GM21367 (cell line): Measurements from ENCODE around the gene MACC1.

Source experiments
- ATAC-seq: cut with Tn5 transposase; IDR thresholded peaks from one replicate; pipeline ENCODE4 v1.9.1; 2021; ENCODE audit not compliant: unreplicated experiment

MACC1 gene

DNA sequence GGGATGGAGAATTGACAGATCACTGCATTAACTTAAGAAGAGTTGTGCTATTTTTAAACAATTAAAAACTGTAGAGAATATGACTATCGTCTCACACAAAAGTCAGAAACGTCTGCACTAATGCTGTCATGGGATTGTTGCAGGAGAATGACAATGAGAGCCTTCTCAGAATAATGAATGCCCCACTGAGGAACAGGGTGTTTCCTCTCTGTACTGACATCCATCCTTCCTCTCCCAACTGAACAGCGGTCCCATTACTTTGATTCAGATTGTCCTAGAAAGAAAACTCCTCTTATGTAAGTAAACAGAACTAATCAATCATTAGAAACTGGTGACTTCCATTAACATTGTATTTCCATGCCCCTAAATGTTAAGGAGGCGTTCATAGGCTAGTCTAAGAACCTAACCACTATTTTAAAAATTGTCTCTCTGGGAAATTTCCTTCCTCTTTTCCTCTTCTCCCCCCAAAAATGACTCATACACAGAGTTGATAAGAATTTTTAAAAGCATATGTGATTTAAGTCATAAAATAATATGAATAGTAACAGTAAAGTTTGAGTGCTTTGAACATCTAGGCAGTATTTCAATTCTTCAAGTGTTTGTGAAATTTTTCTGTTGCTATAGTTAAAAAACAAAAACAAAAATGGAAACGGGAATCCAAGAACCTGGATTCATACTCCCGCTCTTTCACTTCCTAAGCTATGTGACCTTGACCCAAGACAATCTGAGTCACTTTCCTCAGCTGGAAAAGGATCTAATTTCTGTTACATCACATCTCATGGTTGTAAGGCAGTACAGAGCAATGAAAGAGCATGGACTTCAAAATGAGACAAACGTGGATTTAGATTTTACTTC lies 12.7 kb upstream of the MACC1 start:
- ATAC-seq, result no peak

DNA sequence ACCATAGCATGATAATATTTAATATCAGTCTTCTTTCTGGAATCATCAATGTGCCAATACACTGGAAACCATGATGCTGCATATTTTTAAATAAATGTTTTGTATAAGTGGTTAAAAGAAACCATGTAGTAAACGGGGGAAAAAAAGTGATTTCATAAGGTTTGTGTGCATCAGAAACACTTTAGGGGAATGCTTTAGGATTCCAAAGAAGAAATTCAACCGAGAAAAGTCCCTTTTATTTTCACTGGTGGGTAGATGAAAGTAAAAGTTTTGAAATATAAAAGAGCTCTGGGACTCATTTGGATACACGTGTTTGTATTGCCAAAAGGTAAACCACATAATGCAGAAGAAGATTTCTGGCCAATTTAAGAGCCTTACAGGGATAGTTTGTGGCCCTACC lies 11.9 kb upstream of the MACC1 start:
- ATAC-seq, result no peak

DNA sequence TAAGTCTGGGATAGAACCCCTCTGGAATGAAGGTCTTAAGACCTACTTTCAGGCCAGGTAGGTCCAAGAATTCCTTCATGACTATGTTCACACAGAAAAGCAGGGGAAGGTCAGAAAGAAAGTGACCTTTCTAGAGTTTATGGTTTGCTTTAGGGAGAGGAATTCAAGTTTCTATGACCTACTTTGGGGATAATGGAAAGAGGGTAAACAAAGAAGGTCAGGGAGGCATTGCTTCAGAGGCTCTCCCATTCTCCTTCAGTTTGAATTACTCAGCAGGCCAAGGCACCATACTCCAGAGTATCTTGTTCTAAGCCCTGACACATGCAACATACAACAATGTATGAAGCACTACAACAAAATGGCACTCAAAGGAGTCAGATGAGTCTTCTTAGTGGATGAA lies 11.5 kb upstream of the MACC1 start:
- ATAC-seq, result no peak

DNA sequence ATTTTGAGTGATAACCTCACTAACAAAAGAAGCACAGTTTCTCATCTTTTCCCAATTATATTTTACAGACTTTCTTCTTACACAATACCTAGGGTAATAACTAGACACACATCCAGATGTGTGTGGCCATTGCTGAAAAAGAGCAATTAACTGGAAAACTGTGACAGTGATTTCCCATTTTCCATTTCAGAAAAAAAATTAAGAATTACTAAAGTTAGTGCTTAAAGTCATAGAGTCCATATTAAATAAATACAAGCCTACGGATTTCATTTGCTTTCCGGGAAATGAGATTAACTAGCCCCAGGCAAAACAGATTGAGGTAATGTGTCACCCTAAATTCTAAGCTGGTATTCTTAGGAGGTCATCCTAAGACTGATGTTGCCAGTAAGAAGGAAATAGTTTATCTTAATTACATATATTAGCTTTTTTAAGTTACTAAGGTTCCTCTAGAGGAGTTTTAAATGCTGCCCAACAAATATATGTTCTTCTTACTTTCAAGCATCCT lies 10.2 kb upstream of the MACC1 start:
- no peak for ATAC-seq

DNA sequence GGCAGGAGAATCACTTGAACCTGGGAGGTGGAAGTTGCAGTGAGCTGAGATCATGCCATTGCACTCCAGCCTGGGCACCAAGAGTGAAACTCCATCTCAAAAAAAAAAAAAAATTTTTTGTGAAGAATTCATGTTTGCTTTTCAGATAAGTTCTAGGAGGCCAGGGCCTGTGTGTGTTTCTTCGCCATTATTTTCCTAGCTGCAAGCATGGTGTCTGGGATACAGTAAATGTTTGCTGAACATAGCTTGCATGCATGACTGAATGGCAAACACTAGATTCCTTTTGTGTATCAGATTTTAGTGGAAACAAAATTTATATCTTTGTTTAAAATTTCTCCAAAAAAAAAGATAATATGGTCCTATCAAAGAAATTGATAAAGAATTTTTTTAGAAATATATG lies 9.7 kb upstream of the MACC1 start:
- ATAC-seq, result no peak

DNA sequence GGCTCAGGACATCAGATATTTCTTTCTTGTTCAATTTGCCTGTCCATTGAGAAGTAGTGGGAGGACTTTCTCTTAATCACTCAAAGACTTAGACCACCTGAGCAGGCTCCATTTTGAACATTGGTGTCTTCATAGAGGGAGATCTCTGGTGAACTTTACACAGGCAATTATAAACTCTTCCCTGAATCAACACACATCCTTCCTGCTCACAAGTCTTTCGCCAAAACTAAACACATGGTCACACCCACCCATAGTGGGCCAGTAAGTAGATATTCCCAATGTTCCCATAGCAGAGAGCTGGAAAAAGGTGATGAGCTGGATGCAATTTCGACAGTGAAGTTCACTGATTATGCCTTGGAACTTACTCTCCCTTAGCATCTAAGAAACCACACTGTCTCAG lies 8.2 kb upstream of the MACC1 start:
- ATAC-seq, result no peak

DNA sequence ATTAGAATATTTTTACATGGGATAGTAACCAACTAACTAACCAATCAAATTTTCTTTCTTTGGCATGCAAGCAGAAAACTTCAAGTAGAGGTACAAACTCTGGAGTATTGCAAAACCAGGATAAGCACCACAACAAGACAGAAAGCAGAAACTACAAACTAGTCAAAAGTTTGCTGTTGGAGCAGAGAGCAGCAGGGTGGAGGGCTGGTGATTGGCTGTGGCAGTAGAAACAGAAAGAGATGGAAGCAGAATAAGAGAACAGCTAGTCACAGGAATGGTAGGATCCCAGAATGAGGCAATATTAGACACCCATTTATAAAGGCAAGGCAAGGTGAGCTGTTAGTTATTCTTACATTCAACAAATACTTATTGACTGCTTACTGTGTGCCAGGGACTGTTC lies 6.8 kb upstream of the MACC1 start:
- no peak for ATAC-seq

DNA sequence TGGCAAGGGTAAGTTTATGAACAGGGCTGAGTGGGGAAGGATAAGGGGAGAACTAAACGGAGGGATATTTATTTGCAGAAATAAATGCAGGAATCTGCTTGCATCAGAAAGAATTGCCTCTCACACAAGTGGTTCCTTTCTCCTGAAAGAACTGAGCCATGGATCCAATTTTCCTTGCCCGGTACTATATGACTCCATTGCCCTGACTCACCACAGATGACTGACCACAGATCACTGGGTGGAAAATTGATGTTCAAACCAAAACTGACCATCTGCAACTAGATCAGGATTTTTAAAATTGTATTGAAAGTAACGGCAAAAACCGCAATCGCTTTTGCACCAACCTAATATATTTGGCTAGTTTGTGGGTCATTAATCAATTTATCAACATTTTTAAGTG lies 6.2 kb upstream of the MACC1 start:
- ATAC-seq, result no peak

DNA sequence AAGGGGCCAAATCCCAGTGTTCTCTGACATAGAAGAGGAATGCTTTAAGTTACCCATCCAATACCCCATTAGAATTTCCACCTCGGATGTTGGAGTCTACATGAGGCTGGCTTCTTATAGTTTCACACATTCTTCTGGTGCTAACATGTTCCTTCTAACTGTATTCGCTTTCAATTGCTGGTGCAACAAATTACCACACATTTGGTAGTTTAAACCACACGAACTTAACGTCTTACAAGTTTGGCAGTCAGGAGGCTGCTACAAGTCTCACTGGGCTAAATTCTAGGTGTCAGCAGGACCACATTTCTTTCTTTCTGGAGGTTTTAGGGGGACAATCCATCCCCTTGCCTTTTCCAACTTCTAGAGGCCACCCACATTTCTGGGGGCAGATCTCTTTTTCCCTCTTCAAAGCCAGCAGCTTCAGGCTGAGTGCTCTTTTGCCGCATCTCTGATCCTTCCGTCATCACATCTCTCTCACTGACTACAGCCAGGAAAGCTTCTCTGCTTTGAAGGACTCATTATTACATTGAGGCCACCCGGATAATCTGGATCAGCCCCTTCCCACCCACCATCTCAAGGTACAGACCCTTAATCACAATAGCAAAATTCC lies 5.1 kb upstream of the MACC1 start:
- ATAC-seq, result no peak

DNA sequence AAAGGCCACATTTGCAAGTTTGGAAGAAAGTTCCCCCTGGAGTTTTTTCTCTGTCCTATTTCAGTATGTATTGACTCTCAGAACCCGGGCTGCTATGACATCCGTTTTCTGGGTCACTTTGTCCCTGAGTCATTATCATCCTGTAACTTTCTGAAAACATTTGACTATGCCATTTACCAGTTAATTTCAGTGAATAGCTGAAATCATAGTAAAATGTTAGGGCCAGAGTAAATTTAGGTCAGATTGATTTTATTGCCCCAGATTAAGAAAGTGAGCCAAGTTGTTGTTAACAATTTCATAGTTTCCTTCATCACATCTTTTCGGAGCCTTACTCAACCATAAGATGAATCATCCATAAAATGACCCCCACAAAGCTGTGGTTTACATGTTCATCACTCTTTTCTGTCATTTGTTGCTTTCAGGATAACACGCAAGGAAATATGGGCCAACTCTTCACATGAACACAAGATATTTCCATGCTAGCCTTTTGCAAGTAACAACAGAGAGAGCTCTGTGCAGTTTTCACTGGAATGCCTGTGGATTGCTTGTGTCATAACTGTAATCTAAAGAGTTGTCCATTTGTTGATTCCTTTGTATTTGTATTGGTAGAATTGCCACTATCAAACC lies 3.9 kb upstream of the MACC1 start:
- peak; percentile 10 for ATAC-seq

DNA sequence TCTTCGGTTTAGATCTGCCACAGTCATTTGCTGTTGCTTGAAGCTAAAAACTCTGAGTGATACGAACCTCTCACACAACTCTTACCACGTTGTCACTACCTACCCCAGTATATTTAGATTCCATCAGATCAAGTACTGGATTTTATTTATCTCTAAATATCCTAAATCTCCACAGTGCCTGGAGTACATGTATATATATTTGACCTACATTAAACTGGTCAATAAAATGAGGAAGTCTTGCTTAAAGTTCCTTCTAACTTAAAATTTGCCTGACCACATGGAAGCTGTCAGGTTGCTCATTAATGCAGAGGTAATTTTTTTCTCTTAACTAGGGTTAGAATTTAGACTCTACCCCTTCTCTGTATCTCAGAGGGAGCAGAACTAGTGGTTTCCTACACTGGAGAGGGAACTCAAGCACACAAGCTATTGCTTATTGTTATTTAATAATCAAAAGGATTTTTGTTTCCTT lies 3.1 kb upstream of the MACC1 start:
- peak; percentile 6 for ATAC-seq

DNA sequence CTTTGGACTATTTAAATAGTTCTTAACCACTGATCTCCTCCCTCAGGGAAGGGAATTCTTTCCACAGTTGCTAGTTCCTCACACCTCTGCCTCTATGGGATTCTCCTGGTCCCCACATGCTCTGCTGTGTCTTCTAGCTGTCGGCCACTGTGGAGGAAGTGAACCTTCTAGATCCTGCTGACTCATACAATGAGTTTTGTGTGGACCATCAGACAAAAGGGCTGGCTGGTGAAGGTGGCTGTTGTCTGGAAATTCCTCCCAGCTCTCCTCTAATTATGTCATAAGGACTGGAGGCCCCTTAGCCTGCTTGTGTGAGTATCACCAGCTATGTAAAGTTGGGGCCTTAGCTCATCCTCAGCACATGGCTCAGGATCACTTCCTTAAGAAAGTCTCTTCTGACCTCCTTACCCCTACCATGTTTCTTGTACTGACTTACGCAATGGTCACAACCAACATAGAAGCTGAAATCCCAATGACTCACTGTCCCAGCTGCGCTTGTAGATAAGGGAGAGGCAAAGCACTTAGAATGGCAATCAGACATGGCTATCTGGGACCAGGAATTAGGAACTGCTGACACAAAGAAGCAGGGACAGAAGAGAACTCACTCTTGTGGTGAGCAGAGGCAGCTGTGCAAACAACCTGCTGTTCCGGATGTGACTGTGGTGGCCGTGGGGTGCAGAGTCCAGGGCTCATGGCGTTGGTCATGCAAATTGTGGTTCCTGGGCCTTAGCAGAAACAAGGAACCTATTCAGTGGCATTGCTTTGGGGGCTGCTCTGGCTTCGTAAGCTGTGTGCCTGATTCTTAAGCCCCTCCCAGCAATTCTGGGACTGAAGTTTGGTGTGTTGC lies 2.5 kb upstream of the MACC1 start:
- peak; percentile 70 for ATAC-seq

DNA sequence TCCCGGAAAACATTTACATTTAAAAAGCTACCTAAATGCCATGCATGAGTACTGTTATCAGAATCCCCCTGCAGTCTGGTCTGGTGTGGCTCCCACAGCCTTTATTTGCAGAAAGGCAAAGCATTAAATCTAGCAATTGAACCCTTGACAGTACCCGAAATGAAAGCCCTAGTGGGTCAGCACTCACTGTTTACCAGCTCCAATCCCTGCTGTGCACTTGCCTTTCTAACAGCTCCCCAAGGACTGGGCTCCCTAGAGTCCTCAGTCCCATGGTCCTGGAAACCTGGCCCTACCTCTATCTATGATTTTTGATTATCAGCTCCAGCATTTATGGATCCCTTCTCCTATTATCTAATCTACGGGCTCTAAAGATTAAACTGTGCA lies 1.9 kb upstream of the MACC1 start:
- no peak for ATAC-seq

DNA sequence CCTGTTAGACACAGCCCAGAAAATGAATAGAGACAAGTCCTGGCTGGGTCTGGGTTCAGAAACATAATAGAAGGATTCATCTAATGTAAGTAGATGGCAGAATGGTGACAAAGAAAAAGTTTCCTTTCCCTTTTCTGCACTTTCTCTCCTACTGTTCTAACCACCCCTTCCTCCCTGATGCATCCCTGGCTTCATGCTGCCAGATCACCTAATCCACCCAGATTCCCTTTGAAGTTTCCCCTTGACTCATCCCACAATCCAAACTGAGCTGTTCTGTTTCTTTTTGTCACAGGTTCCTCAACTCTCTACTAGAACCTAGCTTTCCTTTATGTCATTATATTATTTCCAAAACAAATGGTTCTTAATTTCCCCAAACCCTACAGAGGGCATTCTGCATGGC lies 1.1 kb upstream of the MACC1 start:
- no peak for ATAC-seq

DNA sequence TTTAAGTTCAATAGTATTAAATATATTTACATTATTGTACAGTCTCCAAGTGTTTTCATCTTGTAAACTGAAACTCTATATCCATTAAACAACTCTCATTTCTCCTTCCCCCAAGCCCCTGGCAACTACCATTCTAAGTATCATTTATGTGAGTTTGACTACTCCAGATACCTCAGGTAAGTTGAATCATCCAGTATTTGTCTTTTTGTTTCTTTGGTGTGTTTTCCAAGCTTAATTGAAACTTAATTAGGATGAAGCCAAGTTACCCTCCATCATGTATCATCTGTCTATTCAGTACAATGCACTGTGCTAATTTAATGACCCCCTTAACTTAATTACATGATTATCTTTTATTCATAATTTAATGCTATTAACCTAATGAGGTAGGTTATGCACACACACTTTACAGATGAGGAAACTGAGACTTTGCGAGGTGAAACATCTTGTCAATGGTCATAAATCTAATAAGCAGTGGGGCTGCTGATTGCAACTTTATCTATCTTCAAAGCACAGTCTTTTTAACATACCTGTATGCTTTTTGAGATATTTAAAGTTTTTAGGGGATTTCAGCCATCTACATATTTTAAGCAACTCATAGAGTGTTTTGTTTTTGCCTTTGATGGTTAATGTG lies 663 bp downstream of the MACC1 start:
- no peak for ATAC-seq

DNA sequence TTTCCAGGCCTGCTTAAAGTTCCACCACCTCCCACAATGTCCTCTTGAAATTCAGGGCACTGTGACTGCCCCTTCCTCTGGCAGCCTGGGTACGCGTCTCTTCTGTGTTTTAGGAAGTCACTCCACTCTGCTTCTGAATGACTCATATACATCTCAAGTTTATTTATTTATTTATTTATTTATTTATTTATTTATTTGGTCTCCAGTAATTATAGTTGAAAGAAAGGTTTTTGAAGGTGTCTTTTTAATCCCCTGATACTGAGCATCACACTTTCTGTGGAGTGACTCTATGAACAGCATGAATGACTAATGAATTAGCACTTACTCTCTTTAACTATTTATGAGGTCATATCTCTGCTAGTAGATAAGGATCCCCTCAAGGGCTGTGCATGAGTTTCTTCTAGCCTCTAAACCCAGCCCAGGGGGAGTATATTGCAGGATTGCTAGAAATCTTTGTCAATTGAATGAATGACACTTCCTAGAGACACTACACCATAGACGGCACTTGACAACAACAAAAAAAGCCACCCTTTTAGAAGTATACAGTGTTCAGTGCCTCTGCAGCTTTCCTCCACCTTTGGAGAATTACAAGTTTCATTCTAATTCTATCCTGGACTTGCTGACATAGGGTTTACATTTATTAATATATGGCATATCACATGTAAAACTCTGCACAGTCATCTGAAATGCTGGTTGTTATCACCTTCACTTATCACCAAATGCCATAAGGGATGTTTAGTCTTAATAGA lies 2.1 kb downstream of the MACC1 start:
- no peak for ATAC-seq

DNA sequence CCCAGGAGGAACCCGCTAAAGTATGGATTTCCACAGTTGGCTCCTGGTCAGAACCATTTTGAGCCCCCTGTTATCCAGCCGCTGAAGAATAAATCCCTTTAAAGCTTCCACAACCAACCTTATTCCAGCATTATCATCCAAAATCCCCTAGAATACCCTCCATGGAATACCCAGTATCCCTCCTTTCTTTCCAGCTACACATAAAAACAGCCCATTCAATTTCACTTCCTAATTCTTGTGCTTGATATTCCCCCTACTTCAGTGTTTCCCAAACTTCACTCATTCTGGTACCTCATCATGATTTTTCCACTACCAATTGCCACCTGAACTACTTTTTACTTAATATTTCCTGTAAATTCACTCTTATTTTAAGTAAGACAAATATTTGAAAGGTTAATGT lies 3.1 kb downstream of the MACC1 start:
- ATAC-seq, result no peak

DNA sequence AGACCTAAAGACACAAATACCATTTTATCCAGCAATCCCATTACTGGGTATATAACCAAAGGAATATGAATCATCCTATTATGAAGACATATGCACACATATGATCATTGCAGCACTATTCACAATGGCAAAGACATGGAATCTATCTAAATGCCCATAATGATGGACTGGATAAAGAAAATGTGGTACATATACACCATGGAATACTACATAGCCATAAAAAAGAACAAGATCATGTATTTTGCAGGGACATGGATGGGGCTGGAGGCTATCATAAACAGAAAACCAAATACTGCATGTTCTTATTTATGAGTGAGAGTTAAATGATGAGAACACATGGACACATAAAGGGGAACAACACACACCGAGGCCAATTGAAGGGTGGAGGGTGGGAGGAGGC lies 3.8 kb downstream of the MACC1 start:
- no peak for ATAC-seq

DNA sequence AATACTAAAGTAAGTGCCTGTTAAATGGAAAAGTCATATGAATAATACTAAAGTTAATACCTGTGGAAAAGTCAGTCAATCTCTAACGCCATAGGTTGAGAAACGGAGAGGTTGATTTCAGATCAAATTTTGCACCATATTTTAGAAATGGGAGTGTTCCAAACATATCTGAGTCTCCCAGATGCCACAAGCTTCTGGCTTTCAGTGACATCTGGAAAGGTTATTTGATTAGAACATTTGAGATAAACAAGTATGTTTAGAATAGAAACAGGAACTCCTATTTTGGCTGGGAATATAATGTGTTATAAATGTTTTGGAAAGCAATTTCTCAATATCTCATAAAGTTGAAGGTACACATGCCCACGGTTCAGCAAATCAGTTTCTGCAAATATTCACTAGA lies 5.8 kb downstream of the MACC1 start:
- no peak for ATAC-seq
